ENCODE measurements around the gene UPF1.
A peak's percentile ranks its signal among the peaks of the same experiment; 100 is the strongest.

UPF1 gene

DNA sequence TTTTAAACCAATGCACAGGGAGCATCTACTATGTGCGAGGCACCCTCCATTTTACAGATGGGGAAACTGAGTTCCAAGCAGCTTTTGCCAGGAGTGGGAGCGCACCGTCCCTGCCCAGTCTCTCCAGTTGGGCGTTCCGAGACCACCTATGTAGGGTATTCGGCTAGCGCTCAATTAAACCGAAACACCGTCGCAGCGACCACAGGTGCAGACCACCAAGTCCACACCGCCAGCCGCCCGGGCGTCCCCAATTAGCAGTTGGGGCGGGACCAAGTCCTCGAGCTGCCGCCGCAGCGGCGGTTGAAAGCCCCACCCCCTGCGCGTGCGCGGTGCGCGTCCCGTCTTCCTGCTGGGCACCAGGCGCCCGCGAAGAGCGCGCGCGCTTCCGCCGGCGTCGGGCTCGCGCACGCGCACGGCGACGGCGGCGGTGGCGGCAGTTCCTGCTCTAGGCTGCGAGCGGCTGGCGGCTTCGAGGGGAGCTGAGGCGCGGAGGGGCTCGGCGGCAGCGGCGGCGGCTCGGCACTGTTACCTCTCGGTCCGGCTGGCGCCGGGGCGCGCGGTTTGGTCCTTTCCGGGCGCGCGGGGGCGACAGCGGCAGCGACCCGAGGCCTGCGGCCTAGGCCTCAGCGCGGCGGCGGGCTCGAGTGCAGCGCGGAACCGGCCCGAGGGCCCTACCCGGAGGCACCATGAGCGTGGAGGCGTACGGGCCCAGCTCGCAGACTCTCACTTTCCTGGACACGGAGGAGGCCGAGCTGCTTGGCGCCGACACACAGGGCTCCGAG lies at the start of gene UPF1:
Gene UPF1, plus strand, starts transcription at position 436 of the 782 bp plus-strand sequence. Its CDS starts 251 bp downstream, at position 687.
- peak; percentile 93 to 96 for DNase-seq (ENCODE audit: low read depth in 1 of 2, low spot score in 1 of 2)

DNA sequence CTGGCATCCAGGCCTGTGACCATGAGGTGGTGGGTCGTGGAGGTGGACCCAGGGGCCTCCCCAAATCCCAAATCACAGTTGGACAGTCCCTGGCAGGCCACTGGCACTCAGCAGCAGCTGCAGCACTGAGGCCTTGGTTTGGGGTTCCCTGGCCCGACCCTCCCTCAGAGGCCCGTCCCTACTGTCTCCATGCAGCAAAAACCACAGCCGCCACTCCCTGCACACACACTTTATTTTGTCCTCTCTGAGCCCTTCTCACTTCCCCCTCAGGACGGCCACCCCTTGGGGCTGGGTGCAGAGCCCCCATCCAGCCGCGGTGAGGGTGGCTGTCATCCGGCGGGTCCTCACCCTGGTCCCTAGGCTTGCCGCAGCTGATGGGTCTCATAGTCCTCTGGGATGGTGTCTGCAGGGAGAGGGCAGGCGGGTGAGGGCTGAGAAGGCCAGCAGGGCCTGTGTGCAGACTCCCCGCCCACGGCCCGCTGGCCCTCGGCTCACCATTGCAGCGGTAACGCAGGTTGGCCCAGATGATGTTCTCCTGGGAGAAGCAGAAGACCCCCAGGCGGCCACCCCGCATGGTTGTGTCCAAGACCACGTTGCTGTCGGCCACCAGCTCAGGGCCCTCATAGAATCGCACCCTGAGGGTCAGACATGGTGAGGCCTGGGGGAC lies 49.1 kb upstream of the UPF1 start:
- no peak for DNase-seq (ENCODE audit: low read depth in 1 of 2, low spot score in 1 of 2)

DNA sequence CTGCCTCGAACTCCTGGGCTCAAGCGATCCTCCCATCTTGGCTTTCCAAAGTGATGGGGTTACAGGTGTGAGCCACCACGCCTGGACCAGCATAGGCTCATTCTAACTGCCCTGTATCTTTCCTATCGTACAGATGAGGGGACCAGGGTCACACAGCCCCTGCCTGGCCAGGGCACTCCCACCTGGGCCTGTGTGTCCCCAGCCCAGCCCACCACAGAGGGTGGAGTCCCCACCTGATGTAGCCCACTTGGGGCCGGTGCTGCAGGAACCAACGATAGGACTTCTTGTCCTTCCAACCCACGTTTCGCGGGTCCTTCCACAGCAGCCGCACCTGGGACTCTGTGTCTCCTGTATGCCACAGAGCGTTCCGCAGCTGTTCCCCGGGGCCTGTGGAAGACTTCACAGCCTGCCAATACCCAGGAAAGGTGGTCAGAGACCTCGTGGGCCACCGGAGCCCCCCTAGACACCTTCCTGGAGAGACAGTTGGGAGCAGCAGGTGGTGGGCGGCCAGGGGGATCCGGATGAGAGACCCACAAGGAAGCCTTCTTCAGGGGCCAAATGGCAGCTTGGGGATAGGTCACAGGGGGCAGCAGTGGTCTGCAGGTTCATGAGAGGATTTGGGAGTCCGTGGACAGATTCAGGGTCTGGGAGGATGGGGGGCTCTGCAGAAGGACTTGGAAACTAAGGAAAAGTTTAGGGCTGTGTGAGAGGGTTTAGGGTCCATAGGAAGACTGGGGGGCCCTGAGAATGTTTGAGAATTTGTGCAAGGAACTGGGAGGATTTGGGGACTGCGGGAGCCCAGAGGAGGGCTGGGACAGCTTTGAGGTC lies 47.6 kb upstream of the UPF1 start:
- no peak for DNase-seq (ENCODE audit: low read depth in 1 of 2, low spot score in 1 of 2)

DNA sequence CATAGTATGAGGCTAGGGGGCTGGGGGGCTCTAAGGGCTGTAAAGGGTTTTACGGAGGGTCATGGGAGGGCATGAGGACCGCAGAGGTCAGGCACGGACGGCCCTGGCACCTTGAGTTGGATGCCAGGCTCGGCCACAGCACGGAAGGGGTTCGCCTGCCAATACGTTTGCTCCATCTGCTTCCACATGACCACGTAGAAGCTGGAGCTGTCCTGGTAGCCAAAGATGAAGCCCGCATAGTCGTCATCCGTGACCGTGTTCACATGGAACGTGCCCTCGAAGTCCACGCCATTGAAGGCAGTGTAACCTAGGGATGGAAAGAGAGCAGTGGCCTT lies 47.0 kb upstream of the UPF1 start:
- no peak for DNase-seq (ENCODE audit: low read depth in 1 of 2, low spot score in 1 of 2)

DNA sequence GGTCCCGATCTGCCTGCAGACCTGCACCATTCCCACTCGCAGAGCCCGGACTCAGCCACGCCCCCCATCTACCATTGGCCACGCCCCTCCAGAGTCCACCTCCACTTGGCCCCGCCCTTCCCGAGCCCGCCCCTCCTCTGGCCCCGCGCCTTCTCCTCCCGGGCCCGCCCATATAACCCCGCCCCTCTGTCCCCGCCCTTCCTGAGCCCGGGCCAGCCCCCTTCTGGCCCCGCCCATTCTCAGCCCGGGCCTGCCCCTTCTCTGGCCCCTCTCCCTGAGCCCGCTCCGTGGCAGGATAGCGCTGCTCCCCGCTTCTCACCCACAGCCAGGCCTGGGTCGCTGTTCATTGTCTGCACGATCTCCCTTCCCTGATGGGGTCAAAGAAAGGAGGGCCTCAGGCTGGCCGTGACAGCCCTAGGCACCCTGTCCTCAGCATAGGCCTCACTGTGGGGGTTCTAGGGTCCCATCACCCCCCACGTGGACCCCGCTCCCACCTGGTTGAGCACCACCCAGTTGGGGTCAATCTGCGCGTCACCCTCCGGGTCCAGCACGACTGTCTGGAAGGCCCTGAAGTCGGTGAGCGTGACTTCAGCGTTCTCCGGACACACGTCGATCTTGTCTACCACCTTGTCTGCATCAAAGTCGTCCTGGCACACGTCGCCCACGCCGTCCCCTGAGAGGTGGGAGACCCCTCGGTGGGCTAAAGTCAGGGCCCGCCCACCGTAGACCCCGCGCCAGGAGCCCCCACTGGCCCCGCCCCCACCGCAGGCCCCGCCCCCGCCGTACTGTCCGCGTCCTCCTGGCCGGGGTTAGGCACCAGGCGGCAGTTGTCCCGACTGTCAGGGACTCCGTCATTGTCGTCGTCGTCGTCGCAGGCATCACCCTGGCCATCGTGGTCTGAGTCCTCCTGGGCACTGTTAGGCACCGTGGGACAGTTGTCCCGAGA lies 46.3 kb upstream of the UPF1 start:
- peak; percentile 32 to 58 for DNase-seq (ENCODE audit: low read depth in 1 of 2, low spot score in 1 of 2)

DNA sequence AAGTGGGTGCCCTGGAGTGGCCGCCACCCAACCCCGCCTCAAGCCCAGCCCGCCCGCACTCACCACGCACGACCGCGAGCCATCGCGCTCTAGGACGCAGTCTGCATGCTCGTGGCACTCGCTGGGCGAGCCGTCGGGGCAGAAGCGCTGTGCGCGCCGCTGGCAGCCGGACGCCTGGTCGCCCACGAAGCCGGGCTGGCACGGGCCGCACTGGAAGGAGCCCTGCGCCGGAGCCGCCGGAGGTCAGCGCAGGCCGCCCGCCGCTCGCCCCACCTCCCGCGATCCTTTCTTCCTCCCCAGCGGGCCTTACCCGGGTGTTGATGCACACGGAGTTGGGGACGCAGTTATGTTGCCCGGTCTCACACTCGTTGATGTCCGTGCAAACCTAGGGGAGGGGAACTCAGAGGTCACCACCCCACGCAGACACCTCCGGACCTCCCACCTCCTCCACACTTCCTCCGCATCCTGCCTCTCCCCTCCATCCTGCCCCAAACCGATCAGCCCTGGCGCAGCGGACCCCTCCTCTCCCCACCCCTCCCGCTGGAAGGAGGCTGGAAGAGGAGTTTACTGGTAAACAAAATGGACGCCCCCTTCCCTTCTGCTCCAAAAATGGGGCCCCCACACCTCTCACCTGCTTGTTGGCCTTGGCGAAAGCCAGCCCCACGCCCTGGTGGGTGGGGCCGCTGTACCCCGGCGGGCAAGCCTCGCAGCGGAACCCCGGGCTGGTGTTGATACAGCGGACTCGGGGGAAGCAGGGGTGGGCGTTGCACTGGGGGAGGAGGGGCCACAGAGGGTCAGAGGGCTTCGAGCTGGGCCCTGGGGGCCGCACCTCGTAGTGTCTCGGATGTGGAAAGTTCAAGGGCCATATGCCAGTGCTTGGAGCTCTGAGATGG lies 43.0 kb upstream of the UPF1 start:
- DNase-seq (ENCODE audit: low read depth in 1 of 2, low spot score in 1 of 2) = no peak

DNA sequence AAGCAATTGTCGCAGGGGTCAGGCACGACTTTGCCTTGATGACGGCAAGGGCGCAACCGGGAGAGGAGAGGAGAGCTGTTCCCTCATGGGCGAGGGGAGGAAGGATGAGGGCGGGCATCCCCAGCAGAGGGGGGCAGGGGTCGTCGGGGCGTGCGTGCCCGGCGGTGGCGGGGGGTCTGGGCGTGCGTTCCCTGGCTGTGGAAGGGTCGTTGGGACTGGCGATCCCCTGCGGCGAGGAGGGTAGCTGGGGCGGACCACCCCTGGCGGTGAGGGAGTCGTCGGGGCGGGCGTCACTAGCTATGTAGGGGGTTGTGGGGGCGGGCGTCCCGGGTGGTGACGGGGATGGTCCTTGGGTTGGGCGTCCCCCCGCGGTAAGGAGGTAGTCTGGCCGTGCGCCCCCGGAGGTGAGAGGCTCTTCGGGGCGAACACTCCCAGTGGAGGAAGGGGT lies 42.3 kb upstream of the UPF1 start:
- no peak for DNase-seq (ENCODE audit: low read depth in 1 of 2, low spot score in 1 of 2)

DNA sequence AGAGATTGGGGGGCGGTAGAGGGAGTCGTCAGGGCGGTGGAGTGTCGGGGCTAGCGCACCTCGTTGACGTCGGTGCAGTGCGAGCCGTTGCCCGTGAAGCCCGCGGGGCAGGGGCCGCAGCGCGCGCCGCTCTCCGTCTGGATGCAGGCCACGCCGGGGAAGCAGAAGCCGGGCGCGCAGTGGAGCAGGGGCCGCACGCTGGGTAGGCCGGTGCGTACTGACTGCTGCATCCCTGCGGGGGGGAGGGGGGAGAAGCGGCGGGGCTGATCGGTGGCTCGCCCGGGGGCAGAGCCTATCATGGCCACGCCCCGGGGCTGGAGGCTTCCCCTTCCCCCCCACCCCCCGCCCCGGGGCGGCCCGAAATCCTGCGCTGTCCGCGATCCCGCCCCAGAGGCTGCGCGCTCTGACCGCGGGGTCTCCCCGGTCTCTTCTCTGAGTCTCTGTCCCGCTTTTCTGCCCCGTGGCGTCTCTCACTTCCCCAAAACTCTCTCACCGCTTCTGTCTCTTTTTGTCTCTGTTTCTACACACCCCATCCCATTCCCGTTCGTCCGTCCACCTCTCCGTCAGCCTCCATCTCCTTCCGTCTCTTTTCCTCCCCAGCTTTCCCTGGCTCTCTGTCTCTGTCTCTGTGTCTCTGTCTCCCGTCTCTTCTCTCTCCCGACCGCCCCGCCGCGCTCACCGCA lies 41.7 kb upstream of the UPF1 start:
- DNase-seq (ENCODE audit: low read depth in 1 of 2, low spot score in 1 of 2) = peak in 1 of 2 donors; percentile 21

DNA sequence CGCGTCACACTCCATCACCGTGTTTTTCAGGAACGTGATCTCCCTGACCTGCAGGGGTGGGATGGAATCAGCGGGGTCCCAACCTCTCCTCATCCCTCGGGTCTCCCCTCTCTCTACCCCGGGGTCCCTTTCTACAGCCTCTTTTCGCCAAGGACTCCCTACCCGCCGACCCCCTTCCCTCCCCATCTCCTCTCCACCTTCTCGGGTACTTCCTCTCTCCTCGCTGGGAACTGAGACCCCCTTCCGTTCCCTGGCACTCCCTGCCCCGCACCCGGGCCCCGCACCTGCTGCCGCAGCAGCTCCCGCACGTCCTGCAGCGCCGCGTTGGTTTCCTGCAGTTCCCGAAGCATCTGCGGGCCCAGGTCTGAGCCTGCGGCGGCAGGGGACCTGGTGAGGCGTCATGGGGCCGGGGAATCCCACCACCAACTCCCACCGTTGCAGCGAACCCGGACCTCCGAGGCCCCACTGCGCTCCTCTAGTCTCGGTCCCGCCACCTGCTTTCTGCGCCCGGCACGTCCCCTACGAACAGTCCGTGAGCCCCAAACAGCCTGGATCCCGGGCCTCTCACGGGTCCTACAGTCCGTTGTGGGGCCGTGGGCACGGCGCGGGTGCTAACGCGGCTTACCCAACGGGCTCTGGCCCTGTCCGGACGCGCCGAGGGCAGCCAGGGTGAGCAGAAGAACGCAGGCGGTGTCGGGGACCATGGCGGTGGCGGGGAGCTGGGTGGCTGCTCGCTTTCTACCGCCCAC lies 41.0 kb upstream of the UPF1 start, which contains the start of gene COMP:
Gene COMP, minus strand, starts transcription at position 740 of the 749 bp plus-strand sequence. Its CDS starts 36 bp downstream, at position 704.
- no peak for DNase-seq (ENCODE audit: low read depth in 1 of 2, low spot score in 1 of 2)

DNA sequence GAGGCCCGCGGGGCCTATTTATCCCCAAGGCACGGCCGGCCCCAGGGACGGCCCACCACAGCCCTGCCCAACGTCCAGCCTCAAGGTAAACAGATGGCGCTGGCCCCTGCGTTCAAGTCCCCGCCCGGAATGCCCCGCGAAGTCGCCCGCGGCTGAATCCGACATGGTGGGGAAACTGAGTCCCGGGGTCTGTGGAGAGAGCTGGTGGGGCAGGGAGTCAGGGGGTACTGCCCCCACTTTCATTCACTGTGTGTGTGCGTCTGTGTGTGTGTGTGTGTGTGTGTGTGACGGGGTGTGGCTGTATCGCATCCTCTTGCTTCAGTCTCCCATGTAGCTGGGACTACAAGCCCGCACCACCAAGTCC lies 40.5 kb upstream of the UPF1 start:
- DNase-seq (ENCODE audit: low read depth in 1 of 2, low spot score in 1 of 2) = no peak

DNA sequence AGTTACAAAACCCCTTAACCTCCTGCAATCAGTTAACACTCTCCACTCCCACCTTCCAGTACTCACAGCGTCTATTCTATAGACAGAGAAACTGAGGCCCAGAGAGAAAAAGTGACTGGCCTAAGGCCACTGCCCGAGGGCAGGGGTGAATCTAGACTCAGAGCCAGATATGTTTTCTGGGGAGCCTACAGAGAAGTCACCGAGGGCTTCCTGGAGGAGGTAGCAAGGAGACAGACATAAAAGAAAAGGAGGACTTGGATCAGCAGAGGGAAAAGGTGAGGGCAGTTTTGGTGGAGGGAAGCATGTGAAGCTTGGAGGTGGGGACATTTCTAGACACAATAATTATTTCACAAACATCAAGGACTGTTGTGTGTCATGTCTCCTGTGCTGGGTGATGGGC lies 39.1 kb upstream of the UPF1 start:
- no peak for DNase-seq (ENCODE audit: low read depth in 1 of 2, low spot score in 1 of 2)

DNA sequence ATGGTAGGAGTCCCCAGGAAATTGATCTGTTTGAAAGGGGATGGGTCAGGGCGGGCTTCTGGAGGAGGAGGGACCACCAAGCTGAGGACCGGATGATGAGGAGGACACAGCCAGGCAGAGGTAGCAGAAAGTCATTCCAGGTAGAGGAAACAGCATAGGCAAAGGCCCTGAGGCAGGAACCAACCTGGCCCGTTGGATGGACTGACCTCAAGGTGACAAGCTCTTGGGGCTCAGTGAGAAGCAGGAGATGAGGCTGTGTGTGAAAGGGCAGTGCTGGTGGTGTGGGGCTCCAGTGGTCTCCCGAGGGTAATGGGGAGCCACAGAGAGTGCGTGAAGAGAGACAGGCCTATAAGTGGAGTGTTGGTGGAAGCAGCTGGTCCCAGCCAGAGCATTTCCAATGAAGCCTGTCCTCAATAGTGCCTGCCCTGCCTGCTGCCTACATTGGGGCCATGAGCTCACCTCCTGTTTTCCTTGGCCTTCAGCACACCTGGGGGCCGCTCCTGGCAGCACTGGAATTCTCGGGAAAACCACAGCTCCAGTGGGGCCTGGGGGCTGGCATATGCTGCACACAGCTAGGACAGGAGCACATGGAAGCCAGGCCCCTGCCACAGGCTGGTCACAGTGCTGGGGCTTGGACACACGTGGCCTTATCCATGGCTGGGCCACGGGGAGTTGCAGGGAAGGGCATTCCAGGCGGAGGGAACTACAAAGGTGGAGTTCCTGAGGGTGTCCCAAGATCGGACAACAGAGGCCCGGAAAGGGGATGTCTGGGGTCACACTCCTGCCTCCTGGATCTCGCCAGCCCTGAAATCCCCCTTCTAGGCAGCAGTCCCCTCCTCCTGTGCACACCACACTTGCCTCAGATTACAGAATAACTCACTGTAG lies 38.4 kb upstream of the UPF1 start:
- no peak for DNase-seq (ENCODE audit: low read depth in 1 of 2, low spot score in 1 of 2)

DNA sequence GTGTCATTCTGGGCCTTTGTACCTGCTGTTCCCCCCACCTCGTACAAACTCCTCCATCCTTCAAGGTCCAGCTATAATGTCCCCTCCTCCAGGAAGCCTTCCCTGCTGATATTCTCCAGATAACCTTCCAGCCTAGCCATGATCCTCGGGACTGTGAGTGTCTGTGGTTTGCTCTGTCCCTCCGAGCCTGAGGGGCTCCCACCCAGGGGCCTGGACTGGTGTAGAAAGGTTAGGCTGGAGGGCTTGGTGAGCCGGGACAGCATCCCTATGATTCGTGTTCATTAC lies 37.8 kb upstream of the UPF1 start:
- no peak for DNase-seq (ENCODE audit: low read depth in 1 of 2, low spot score in 1 of 2)

DNA sequence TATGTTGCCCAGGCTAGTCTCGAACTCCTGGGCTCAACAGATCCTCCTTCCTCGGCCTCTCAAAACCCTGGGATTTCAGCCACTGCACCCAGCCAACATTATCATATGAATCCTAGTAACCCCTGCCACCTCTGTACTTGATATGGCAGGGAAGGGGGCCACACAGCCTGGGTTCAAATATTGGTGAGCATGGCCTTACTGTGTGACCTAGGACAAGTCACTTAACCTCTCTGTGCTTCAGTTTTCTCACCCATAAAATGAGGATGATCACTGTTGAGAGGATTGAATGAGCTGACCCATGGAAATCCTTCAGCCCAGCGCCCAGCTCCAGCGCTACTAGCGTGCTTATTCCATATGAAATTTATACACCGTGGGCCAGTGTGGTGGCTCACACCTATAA lies 37.1 kb upstream of the UPF1 start:
- no peak for DNase-seq (ENCODE audit: low read depth in 1 of 2, low spot score in 1 of 2)

DNA sequence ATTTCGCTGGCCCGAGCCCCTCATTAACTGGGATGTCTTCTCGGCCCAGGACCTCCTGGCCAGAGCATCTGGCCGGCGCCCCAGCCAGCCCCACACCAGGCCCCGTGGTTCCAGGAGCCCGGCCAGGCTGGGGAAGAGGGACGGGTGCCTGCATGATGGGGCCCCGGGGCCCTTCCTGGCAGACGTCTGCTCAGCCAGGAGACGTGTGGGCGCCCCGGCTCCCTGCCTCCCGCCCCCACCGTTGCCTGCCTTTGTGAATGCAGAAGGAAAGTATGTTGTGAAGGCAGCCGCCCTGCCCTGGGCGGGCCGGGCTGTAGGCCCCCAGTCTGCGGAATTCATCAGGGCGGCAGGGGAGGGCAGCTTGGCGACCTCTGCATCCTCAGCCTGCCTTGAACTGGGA lies 36.2 kb upstream of the UPF1 start:
- no peak for DNase-seq (ENCODE audit: low read depth in 1 of 2, low spot score in 1 of 2)

DNA sequence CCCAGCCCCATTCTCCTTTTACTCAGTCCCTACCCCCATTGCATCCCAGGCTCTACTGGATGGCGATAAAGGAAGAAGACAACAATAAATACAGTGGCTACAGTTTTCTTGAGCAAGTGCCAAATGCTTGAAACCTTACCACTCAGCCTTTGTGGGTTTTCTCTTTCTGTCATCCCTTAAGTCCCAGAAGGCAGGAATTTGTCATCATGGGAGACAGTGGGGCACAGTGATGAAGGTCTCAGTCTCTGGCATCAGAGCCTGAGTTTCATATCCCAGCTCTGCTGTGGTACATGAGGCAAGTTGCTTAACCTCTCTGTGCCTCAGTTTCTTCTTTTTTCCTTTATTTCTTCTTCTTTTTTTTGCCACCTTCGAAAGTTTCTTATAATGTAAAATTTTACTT lies 35.5 kb upstream of the UPF1 start:
- DNase-seq (ENCODE audit: low read depth in 1 of 2, low spot score in 1 of 2) = no peak

All from stimulated activated CD4-positive, alpha-beta T cell treated with anti-CD3 and anti-CD28 coated beads, Interleukin-15, amount 100 ng/mL, for 1 hour (primary cell).